Erythroblast (primary cell): Measurements from ENCODE around the gene ACTR2.

Experiments
- GATA1 ChIP-seq: IDR thresholded peaks from 2 replicates; pipeline ENCODE4 v1.6.1; 2011; ENCODE audit warnings: low read depth, mild to moderate bottlenecking, control low read depth, low read length, moderate library complexity
- POLR2A ChIP-seq: IDR thresholded peaks from 2 replicates; pipeline ENCODE4 v1.6.1; 2011; ENCODE audit warnings: mild to moderate bottlenecking, low read length

DNA sequence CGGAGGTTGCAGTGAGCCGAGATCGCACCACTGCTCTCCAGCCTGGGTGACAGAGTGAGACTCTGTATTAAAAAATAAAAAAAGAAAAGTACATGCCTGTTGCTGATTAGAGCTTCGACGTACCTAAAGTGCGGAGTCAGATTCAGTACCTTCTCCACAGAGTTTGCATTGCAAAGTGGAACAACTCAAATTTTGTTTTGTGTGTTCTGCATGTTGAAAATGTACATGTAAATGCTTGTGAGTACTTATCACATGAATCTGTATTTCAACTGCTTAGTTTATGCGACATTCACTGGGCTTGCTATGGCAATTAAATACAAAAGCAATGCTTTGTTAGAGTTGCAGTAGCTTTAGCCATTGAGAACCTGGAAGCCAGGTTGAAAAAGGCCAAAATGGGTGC, 36.4 kb downstream of the ACTR2 start:
- TF ChIP-seq GATA1 (no peak), POLR2A (no peak)
